ENCODE measurements around the gene SDCCAG8.

Gene SDCCAG8

DNA sequence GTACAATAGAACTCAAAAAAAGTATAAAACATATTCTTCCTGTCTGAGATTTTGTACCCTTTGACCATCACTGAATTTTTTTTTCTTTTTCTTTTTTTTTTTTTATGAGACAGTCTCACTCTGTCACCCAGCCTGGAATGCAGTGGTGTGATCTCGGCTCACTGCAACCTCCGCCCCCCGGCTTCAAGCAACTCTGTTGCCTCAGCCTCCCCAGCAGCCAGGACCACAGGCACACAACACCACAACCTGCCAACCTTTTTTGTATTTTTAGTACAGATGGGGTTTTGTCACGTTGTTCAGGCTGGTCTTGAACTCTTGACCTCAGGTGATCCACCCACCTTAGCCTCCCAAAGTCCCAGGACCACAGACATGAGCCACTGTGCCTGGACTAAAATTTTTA is 10.4 kb downstream of the SDCCAG8 start:
- TF ChIP-seq, protein P1, sequence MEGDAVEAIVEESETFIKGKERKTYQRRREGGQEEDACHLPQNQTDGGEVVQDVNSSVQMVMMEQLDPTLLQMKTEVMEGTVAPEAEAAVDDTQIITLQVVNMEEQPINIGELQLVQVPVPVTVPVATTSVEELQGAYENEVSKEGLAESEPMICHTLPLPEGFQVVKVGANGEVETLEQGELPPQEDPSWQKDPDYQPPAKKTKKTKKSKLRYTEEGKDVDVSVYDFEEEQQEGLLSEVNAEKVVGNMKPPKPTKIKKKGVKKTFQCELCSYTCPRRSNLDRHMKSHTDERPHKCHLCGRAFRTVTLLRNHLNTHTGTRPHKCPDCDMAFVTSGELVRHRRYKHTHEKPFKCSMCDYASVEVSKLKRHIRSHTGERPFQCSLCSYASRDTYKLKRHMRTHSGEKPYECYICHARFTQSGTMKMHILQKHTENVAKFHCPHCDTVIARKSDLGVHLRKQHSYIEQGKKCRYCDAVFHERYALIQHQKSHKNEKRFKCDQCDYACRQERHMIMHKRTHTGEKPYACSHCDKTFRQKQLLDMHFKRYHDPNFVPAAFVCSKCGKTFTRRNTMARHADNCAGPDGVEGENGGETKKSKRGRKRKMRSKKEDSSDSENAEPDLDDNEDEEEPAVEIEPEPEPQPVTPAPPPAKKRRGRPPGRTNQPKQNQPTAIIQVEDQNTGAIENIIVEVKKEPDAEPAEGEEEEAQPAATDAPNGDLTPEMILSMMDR (IDR thresholded peaks at IDR 0.05; ENCODE audit: low read depth, low read length): no peak
- no peak for DNase-seq (ENCODE audit: extremely low read depth, low read depth)

DNA sequence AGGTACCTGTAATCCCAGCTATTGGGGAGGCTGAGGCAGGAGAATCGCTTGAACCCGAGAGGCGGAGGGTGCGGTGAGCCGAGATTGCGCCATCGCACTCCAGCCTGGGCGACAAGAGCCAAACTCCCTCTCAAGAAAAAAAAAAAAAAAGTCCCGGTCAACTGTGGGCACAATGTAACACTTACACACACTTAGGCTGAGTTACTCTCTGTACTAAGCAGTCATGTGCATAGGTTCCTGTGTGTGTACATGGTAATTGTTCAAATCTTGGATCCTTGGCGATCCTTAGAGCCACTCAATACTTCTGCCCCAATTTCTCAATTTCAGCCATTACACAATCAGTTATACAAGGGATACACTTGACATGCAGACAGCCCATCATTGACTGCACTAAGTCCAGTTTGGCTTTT is 11.6 kb downstream of the SDCCAG8 start:
- no peak for DNase-seq (ENCODE audit: extremely low read depth, low read depth)
- TF ChIP-seq, protein P1 (IDR thresholded peaks at IDR 0.05; ENCODE audit: low read depth, low read length): no peak

DNA sequence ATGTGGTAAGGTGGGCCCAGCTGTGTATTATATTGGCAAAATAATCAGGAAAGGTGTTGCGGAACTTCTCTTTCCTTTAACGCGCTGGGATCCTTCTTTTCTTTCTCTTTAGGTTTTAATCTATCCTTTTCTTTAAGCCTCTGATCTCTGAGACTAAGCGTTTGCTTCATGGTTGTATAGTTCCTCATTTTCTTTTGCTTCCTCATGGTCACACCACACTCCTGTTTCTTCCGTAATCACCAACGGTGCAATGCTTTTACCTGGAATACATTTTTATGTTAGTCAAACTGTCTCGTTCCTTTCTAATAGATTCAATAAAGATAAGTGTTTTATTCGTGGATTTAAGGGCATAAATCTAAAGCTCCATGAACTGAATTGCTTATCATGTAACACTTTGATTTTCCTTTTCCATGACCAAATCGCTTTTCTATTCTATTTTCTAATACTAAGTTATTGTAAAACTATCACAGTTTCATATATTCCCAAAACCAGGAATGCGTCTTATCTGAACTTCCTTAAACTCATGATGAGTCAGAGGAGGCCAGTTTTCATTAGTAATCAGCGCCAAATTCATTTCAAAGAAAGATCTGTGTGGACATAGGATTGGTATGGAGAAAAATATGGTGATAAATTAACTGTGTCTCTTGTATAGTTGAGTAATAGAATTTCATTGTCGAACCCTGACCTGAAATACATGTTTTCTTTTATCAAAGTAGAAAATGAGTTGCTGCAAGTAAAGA is 12.2 kb downstream of the SDCCAG8 start:
- TF ChIP-seq, protein P1 (IDR thresholded peaks at IDR 0.05; ENCODE audit: low read depth, low read length): no peak
- no peak for DNase-seq (ENCODE audit: extremely low read depth, low read depth)

DNA sequence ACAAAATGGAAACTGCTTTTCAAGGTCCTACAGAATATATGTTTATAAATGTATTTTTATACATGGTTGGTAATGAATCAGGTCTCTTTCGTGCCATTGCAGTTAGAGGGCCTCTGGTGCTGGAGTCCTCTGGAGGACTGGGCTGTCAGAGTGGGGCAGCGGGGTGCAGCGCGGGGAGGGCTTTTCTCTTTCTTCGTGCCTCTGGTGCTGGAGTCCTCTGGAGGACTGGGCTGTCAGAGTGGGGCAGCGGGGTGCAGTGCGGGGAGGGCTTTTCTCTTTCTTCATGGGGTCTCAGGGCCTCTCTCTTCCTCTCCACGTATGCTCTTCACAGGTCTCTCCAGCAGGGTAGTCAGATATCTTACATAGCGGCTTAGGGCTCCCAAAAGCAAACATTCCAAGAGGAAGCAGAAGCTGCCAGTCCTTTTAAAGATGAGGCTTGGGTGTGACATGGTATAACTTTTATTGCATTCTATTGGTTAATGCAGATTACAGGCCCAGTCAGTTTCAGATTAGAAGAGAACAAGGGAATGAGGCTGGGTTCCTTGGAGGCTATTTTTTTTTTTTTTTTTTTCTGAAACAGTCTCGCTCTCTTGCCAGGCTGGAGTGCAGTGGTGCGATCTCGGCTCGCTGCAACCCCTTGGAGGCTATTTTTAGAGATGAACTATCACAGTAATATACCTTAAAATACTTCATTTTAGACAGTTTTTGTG is 13.1 kb downstream of the SDCCAG8 start:
- TF ChIP-seq, protein P1 (IDR thresholded peaks at IDR 0.05; ENCODE audit: low read depth, low read length): no peak
- no peak for DNase-seq (ENCODE audit: extremely low read depth, low read depth)

DNA sequence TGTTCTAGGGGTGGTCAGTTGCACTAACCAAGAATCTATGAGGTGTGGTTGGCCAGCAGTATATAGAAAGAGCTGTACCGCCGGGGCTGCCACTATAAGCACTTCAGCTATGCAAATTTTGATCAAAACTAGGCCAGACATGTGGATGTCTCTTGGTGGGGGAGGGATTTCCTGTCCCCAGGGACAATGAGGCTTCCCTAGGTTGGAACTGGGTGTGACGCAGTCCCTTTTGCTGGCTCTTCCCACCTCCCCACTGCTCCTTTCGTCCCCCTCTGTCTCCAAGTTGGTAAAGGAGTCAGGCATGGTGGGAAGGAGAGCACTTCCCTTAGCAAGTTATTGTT is 13.6 kb downstream of the SDCCAG8 start:
- TF ChIP-seq, protein P1 (IDR thresholded peaks at IDR 0.05; ENCODE audit: low read depth, low read length): no peak

DNA sequence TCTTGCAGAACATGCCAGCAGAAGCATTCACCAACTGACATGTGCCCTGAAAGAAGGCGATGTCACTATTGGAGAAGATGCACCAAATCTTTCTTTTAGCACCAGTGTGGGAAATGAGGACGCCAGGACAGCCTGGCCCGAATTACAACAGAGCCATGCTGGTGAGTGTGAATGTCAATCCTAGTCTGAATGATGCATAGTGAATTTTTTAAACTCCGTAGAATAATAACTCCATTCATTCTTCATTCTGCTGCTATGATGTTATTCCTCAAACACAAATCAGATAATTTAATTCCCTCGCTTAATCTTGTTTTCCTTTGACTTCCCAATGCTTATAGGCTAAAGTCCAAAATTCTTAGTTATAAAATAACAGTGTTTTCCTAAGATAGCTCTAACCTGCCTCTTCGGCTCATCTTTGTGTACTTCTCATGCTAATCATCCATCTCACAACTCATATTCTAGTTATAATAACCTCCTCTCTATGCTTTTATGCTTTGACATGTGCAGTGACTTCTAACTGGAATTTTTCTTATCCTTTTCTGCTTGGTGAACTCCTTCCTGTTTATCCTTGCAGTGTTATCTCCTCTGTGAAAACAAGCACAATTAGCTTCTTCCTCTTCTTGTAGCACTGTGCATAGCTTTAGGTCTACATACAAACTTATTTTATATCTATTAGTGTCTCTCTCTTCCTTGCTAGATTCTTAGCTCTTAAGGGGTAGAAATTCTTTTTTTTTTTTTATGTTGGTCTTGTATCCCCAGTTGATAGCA is 14.4 kb downstream of the SDCCAG8 start:
- DNase-seq (ENCODE audit: extremely low read depth, low read depth): no peak
- TF ChIP-seq, protein P1 (IDR thresholded peaks at IDR 0.05; ENCODE audit: low read depth, low read length): no peak

More for the DNA sequence above, 13.6 kb downstream of the SDCCAG8 start:
- no peak for DNase-seq (ENCODE audit: extremely low read depth, low read depth)

DNA sequence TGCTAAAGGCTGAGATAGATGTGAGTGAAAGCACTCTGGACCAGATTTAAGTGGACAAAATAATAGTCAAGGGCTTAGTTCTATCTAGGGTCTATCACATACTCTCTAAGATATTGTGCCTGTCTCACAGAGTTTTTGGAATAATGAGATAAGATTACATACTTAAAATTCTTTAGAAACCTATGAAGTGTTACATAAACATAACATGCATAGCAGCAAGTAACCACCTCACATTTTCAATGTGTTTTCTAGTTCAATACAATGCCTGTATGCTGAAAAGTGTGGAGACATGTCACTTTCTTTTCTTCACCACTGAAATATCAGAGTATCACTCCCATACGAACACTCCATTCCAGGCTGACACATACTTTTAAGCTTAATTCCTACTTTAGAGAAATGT is 16.2 kb downstream of the SDCCAG8 start:
- no peak for DNase-seq (ENCODE audit: extremely low read depth, low read depth)
- TF ChIP-seq, protein P1 (IDR thresholded peaks at IDR 0.05; ENCODE audit: low read depth, low read length): no peak
